ENCODE measurements around the gene PVALB. TPM values are rescaled to one million over a fixed set of nuclear protein-coding genes. Genes with fewer than 3 reads are reported as not detected.

Gene PVALB
- polyA plus RNA-seq, 1 of the 3 experiments (the other 2 are of a cell fraction): not detected

DNA sequence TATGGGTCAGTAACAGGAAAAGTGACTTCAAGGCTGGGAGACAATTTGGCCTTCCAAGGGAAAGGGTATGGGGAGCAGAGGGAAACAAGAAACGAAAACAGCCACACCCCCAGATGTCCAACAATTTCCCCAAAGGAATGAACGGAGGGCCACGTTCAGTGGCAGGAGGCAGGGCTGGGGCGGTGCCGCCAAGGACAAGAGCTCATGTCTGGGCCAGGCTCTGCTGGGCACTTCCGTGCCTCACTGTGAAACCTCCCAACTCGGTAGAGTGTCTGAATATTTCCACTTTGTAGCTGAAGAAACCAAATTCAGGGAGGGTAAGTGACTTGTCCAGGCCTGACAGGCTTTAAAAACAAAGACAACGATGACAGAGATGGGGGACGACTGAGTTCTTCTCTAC lies 52.8 kb downstream of the PVALB start:
- H3K4me3 ChIP-seq (ENCODE audit: low read depth in 2 of 2, low read length in 1 of 2): no peak overlapping the region
- peaks cover 0 to 25% of the 10 kb centered on the region in 2 experiments for H3K36me3 ChIP-seq (replicated peaks in 1 of 2; ENCODE audit: control insufficient read depth in 1 of 2, insufficient read depth in 2 of 2, low read length in 1 of 2)
- H3K4me1 ChIP-seq (ENCODE audit: control insufficient read depth in 1 of 2, insufficient read depth in 2 of 2, low read depth in 1 of 2, low read length in 1 of 2): no peaks in the 10 kb centered on the region
- no peak overlapping the region for H2AFZ ChIP-seq (ENCODE audit: low read depth)
- ChIA-PET POLR2A (no interaction called here), CTCF (interaction anchor here (0.8 to 1.5 kb wide), 3 partner anchors 18 to 214 kb away, joined by 4 read pairs; no protein-coding TSS in a partner anchor)
- DNase-seq: no peak
- H3K9me3 ChIP-seq: no peaks in the 10 kb centered on the region
- H3K79me2 ChIP-seq (ENCODE audit: insufficient read depth): no peaks in the 10 kb centered on the region
- no peak overlapping the region for H3K4me2 ChIP-seq
- H3K27me3 ChIP-seq (ENCODE audit: insufficient read depth): no peaks in the 10 kb centered on the region
- 88% methylated on average over 9 of the region's 9 CpGs for WGBS (ENCODE audit: low lambda C conversion rate)
- no peaks in the 10 kb centered on the region for H3K9me2 ChIP-seq
- no peaks in the 10 kb centered on the region for H4K20me1 ChIP-seq (ENCODE audit: insufficient read depth)
- H3F3A ChIP-seq (replicated peaks; ENCODE audit: insufficient read depth): no peaks in the 10 kb centered on the region
- no peak for TF ChIP-seq FOXJ3 (CRISPR knock-in tag; IDR thresholded peaks at IDR 0.05)
- TF ChIP-seq JUND (IDR thresholded peaks at IDR 0.05): no peak
- TF ChIP-seq, protein P1, sequence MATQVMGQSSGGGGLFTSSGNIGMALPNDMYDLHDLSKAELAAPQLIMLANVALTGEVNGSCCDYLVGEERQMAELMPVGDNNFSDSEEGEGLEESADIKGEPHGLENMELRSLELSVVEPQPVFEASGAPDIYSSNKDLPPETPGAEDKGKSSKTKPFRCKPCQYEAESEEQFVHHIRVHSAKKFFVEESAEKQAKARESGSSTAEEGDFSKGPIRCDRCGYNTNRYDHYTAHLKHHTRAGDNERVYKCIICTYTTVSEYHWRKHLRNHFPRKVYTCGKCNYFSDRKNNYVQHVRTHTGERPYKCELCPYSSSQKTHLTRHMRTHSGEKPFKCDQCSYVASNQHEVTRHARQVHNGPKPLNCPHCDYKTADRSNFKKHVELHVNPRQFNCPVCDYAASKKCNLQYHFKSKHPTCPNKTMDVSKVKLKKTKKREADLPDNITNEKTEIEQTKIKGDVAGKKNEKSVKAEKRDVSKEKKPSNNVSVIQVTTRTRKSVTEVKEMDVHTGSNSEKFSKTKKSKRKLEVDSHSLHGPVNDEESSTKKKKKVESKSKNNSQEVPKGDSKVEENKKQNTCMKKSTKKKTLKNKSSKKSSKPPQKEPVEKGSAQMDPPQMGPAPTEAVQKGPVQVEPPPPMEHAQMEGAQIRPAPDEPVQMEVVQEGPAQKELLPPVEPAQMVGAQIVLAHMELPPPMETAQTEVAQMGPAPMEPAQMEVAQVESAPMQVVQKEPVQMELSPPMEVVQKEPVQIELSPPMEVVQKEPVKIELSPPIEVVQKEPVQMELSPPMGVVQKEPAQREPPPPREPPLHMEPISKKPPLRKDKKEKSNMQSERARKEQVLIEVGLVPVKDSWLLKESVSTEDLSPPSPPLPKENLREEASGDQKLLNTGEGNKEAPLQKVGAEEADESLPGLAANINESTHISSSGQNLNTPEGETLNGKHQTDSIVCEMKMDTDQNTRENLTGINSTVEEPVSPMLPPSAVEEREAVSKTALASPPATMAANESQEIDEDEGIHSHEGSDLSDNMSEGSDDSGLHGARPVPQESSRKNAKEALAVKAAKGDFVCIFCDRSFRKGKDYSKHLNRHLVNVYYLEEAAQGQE (IDR thresholded peaks at IDR 0.05; ENCODE audit: low read depth, low read length): no peak
- no peak overlapping the region for H3K9ac ChIP-seq
- H3K27ac ChIP-seq (ENCODE audit: low read depth in 2 of 2, low read length in 1 of 2): no peak overlapping the region

DNA sequence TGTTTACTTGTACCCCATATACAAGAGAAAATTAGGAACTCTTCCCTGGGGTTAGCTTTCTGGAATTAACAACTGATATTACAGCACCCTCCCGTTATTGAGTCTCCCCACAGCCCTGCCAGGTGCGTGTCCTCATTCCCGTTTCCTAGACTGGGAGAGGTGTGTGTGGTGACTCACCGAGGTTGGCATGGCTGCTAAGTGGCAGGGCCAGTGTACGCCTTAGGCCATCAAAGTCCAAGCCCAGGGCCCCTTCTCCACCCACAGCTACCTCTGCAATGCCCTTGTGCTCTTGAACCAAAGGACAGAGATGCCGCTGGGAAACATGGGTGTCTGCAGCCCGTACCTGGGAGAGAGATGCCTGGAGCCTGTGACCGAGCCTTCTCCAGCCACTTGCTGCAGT lies 53.3 kb downstream of the PVALB start:
- CTCF ChIA-PET: interaction anchor here (0.8 to 1.8 kb wide), 3 partner anchors 10 to 215 kb away, joined by 4 to 10 read pairs (median 4); no protein-coding TSS in a partner anchor
- DNase-seq: no peak
- no peak overlapping the region for H3K9ac ChIP-seq
- H3F3A ChIP-seq (replicated peaks; ENCODE audit: insufficient read depth): no peaks in the 10 kb centered on the region
- POLR2A ChIA-PET: no interaction called here
- no peaks in the 10 kb centered on the region for H4K20me1 ChIP-seq (ENCODE audit: insufficient read depth)
- H3K9me3 ChIP-seq: no peaks in the 10 kb centered on the region
- no peaks in the 10 kb centered on the region for H3K27me3 ChIP-seq (ENCODE audit: insufficient read depth)
- no peak overlapping the region for H2AFZ ChIP-seq (ENCODE audit: low read depth)
- H3K79me2 ChIP-seq (ENCODE audit: insufficient read depth): no peaks in the 10 kb centered on the region
- H3K4me2 ChIP-seq: no peak overlapping the region
- H3K4me1 ChIP-seq (ENCODE audit: control insufficient read depth in 1 of 2, insufficient read depth in 2 of 2, low read depth in 1 of 2, low read length in 1 of 2): no peaks in the 10 kb centered on the region
- no peak overlapping the region for H3K4me3 ChIP-seq (ENCODE audit: low read depth in 2 of 2, low read length in 1 of 2)
- TF ChIP-seq FOSL2 (IDR thresholded peaks at IDR 0.05; ENCODE audit: borderline replicate concordance, low read depth) (no peak), EZH2phosphoT487 (IDR thresholded peaks at IDR 0.05; ENCODE audit: borderline replicate concordance, low read depth) (no peak), SMC3 (IDR thresholded peaks at IDR 0.05; ENCODE audit: low read depth, low read length) (no peak), EP300 (IDR thresholded peaks at IDR 0.05; ENCODE audit: borderline replicate concordance in 1 of 2, low read depth in 1 of 2, low read length in 1 of 2) (no peak), RXRA (IDR thresholded peaks at IDR 0.05; ENCODE audit: borderline replicate concordance, low read depth) (no peak), SIN3A (IDR thresholded peaks at IDR 0.05; ENCODE audit: borderline replicate concordance, low read depth, low read length) (no peak), YY1 (IDR thresholded peaks at IDR 0.05; ENCODE audit: low read depth) (no peak), FOXM1 (IDR thresholded peaks at IDR 0.05; ENCODE audit: low read depth) (no peak), GATA2 (CRISPR knock-in tag; IDR thresholded peaks at IDR 0.05) (no peak), RAD21 (IDR thresholded peaks at IDR 0.05; ENCODE audit: low read length) (no peak), GABPA (IDR thresholded peaks at IDR 0.05; ENCODE audit: low read depth) (no peak)
- TF ChIP-seq, protein P1 (IDR thresholded peaks at IDR 0.05; ENCODE audit: low read depth, low read length): no peak
- WGBS (ENCODE audit: low lambda C conversion rate): 94% methylated on average over 4 of the region's 8 CpGs
- H3K9me2 ChIP-seq: no peaks in the 10 kb centered on the region
- peaks cover 0 to 25% of the 10 kb centered on the region in 2 experiments for H3K36me3 ChIP-seq (replicated peaks in 1 of 2; ENCODE audit: control insufficient read depth in 1 of 2, insufficient read depth in 2 of 2, low read length in 1 of 2)
- no peak overlapping the region for H3K27ac ChIP-seq (ENCODE audit: low read depth in 2 of 2, low read length in 1 of 2)

Data from SK-N-SH (cell line).